NT2/D1 (cell line): ENCODE results near the gene HOXB2.

ENCODE experiments used
- YY1 ChIP-seq: IDR thresholded peaks from 2 replicates; pipeline ENCODE4 v1.6.1; 2011; ENCODE audit not compliant: insufficient read length, insufficient read depth
- ZNF274 ChIP-seq: IDR thresholded peaks from 2 replicates; pipeline ENCODE4 v1.6.1; 2011; ENCODE audit warnings: mild to moderate bottlenecking, low read depth, low read length

GRCh38 chr17:48545022-48545375 is at the start of gene HOXB2:
- TF ChIP-seq YY1 (no peak), ZNF274 (no peak)
